ENCODE data around the gene MAPK4.

The MAPK4 gene

GRCh38 chr18:50707855-50708469 is 148.1 kb downstream of the MAPK4 start:
- Histone ChIP-seq H3K9me2 (ENCODE audit: low read depth, low read length) (no peaks in the 10 kb centered on the region), H3K27me3 (ENCODE audit: insufficient read depth, low read length) (no peaks in the 10 kb centered on the region), H3K9ac (ENCODE audit: low read length) (no peak overlapping the region), H2AFZ (ENCODE audit: low read length) (no peak overlapping the region), H3K36me3 (ENCODE audit: insufficient read depth, low read length) (no peaks in the 10 kb centered on the region), H3K4me1 (ENCODE audit: insufficient read depth, low read length, severe bottlenecking) (no peaks in the 10 kb centered on the region), H3K9me3 (ENCODE audit: low read length) (no peaks in the 10 kb centered on the region), H3K79me2 (ENCODE audit: insufficient read depth, low read length) (no peaks in the 10 kb centered on the region), H3F3A (ENCODE audit: insufficient read depth, low read length) (no peaks in the 10 kb centered on the region), H3K4me3 (ENCODE audit: low read depth, low read length, poor library complexity, severe bottlenecking) (no peak overlapping the region), H3K27ac (ENCODE audit: low read depth, low read length, poor library complexity, severe bottlenecking) (no peak overlapping the region), H4K20me1 (ENCODE audit: insufficient read depth, low read length) (no peaks in the 10 kb centered on the region), H3K4me2 (ENCODE audit: low read length) (no peak overlapping the region)
- TF ChIP-seq CTCF (IDR thresholded peaks at IDR 0.05; ENCODE audit: low read length) (no peak), EZH2 (IDR thresholded peaks at IDR 0.05; ENCODE audit: borderline replicate concordance, low read length) (no peak)

GRCh38 chr18:50709193-50709592 is 149.3 kb downstream of the MAPK4 start:
- Histone ChIP-seq H3K4me3 (ENCODE audit: low read depth, low read length, poor library complexity, severe bottlenecking) (no peak overlapping the region), H3K9ac (ENCODE audit: low read length) (no peak overlapping the region), H2AFZ (ENCODE audit: low read length) (no peak overlapping the region), H4K20me1 (ENCODE audit: insufficient read depth, low read length) (no peaks in the 10 kb centered on the region), H3K27me3 (ENCODE audit: insufficient read depth, low read length) (0 out of 2 replicates have a peak, but pooled peaks cover 5% of the 10 kb centered on the region), H3F3A (ENCODE audit: insufficient read depth, low read length) (no peaks in the 10 kb centered on the region), H3K27ac (ENCODE audit: low read depth, low read length, poor library complexity, severe bottlenecking) (no peak overlapping the region), H3K4me2 (ENCODE audit: low read length) (no peak overlapping the region), H3K9me2 (ENCODE audit: low read depth, low read length) (no peaks in the 10 kb centered on the region), H3K36me3 (ENCODE audit: insufficient read depth, low read length) (no peaks in the 10 kb centered on the region), H3K4me1 (ENCODE audit: insufficient read depth, low read length, severe bottlenecking) (no peaks in the 10 kb centered on the region), H3K79me2 (ENCODE audit: insufficient read depth, low read length) (no peaks in the 10 kb centered on the region), H3K9me3 (ENCODE audit: low read length) (no peaks in the 10 kb centered on the region)
- TF ChIP-seq EZH2 (IDR thresholded peaks at IDR 0.05; ENCODE audit: borderline replicate concordance, low read length) (no peak), CTCF (IDR thresholded peaks at IDR 0.05; ENCODE audit: low read length) (peak; percentile 19; the same call in 1 of the 2 replicates)

- Histone ChIP-seq H3K9me3 (ENCODE audit: low read length) (no peaks in the 10 kb centered on the region), H4K20me1 (ENCODE audit: insufficient read depth, low read length) (no peaks in the 10 kb centered on the region), H3K79me2 (ENCODE audit: insufficient read depth, low read length) (no peaks in the 10 kb centered on the region), H3F3A (ENCODE audit: insufficient read depth, low read length) (no peaks in the 10 kb centered on the region), H3K4me1 (ENCODE audit: insufficient read depth, low read length, severe bottlenecking) (no peaks in the 10 kb centered on the region), H3K36me3 (ENCODE audit: insufficient read depth, low read length) (no peaks in the 10 kb centered on the region), H3K27me3 (ENCODE audit: insufficient read depth, low read length) (0 out of 2 replicates have a peak, but pooled peaks cover 5% of the 10 kb centered on the region), H3K9me2 (ENCODE audit: low read depth, low read length) (no peaks in the 10 kb centered on the region), H3K27ac (ENCODE audit: low read depth, low read length, poor library complexity, severe bottlenecking) (no peak overlapping the region), H3K4me3 (ENCODE audit: low read depth, low read length, poor library complexity, severe bottlenecking) (no peak overlapping the region), H3K4me2 (ENCODE audit: low read length) (no peak overlapping the region), H2AFZ (ENCODE audit: low read length) (no peak overlapping the region), H3K9ac (ENCODE audit: low read length) (no peak overlapping the region)
- no peak for TF ChIP-seq EZH2 (IDR thresholded peaks at IDR 0.05; ENCODE audit: borderline replicate concordance, low read length)
- no peak for TF ChIP-seq CTCF (IDR thresholded peaks at IDR 0.05; ENCODE audit: low read length)
These were observed 151.5 kb downstream of the MAPK4 start for GRCh38 chr18:50711386-50711785.
